Karpas-422 (cell line): Measurements from ENCODE around the gene B4GALT1. TPM values are rescaled to one million over a fixed set of nuclear protein-coding genes. Genes with fewer than 3 reads are reported as not detected.

Source experiments
- DNase-seq: peaks from one replicate; pipeline ENCODE4 v3.0.0-alpha.2; 2015
- H2AFZ ChIP-seq: fragments of 200-600 bp; sonication (generic); 2 replicates; pipeline ENCODE4 v1.6.1; 2014; ENCODE audit warnings: antibody characterized with exemption, low read length, mixed read lengths
- H3K27ac ChIP-seq: fragments of 200-600 bp; sonication (generic); 2 replicates; pipeline ENCODE4 v1.5.1; 2014; ENCODE audit warnings: mild to moderate bottlenecking, low read length, moderate library complexity
- H3K27me3 ChIP-seq: fragments of 200-600 bp; sonication (generic); 2 replicates; pipeline ENCODE4 v1.6.1; 2014; ENCODE audit warnings: low read length, mixed read lengths
- H3K36me3 ChIP-seq: fragments of 200-600 bp; sonication (generic); 2 replicates; pipeline ENCODE4 v1.6.1; 2014; ENCODE audit warnings: low read length, mixed read lengths; ENCODE audit not compliant: insufficient read depth
- H3K4me1 ChIP-seq: fragments of 200-600 bp; sonication (generic); 2 replicates; pipeline ENCODE4 v1.6.1; 2014; ENCODE audit warnings: mild to moderate bottlenecking, low read length, mixed read lengths
- H3K4me2 ChIP-seq: fragments of 200-600 bp; sonication (generic); 2 replicates; pipeline ENCODE4 v1.6.1; 2014; ENCODE audit warnings: low read length, low read depth, mild to moderate bottlenecking; ENCODE audit not compliant: poor library complexity, severe bottlenecking
- H3K4me3 ChIP-seq: fragments of 200-600 bp; sonication (generic); 2 replicates; pipeline ENCODE4 v1.5.1; 2014; ENCODE audit warnings: mild to moderate bottlenecking, antibody characterized with exemption, low read length, mixed read lengths
- H3K79me2 ChIP-seq: fragments of 200-600 bp; sonication (generic); 2 replicates; pipeline ENCODE4 v1.6.1; 2014; ENCODE audit warnings: mild to moderate bottlenecking, low read length, mixed read lengths
- H3K9ac ChIP-seq: fragments of 200-600 bp; sonication (generic); 2 replicates; pipeline ENCODE4 v1.6.0; 2014; ENCODE audit warnings: low read length
- H3K9me2 ChIP-seq: fragments of 200-600 bp; sonication (generic), shearing (Covaris generic); replicated peaks from 2 replicates; pipeline ENCODE4 v1.6.0; 2014; ENCODE audit warnings: mild to moderate bottlenecking, low read length, moderate library complexity; ENCODE audit not compliant: insufficient read depth
- H3K9me3 ChIP-seq: fragments of 300-700, 200-600 bp; sonication (generic); 2 replicates; pipeline ENCODE4 v1.6.1; 2014; ENCODE audit warnings: low read length, mixed read lengths
- H4K20me1 ChIP-seq: fragments of 200-600 bp; sonication (generic); 2 replicates; pipeline ENCODE4 v1.6.1; 2014; ENCODE audit warnings: mild to moderate bottlenecking, antibody characterized with exemption, low read length, low read depth; ENCODE audit not compliant: insufficient read depth
- total RNA-seq: library from RNA; depleted of rRNA; stranded (reverse); fragments of >200 nt; shearing (Covaris generic); gene quantifications from 2 replicates; pipeline ENCODE4 v1.2.3, GENCODE V29; 2014; ENCODE audit warnings: low replicate concordance

The B4GALT1 gene
- total RNA-seq, 1 experiment from 2014 or later, result 6.9 TPM

DNA sequence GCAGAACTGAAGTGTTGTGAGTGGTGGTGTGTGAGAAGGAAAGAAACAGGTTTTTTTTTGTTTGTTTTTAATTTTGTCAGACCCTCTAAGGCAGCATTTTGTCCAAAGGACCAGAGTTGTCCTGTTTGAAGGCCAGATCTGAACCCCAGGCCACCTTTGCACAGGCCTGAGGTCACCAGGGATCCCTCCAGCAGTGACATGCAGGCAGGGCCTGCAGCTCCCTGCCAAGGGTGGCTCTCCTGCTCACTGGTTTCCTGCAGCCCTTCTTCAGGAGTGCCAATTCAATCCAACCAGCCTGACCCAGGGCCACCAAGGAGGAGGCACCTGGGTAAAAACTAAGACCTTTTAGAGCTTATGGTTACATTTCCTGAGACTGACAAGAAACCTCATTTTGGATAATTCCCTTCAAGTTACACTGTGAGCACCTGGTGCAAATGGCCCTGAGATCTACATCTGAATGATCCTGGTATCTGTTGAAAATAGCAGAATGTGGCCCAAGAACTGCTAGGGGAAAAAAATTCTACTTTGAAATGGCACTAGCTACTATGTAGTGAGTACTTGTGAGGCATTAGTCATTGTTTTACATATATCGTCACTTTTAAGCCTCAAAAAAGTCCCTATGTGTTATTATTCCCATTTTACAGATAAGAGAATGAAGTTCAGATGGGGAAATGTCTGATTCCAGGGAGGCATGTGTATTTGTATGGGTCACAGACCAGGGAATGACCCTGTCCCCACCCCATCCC lies 57.1 kb downstream of the B4GALT1 start:
- H3K4me3 ChIP-seq, result no peak overlapping the region
- no peaks in the 10 kb centered on the region for H3K36me3 ChIP-seq
- no peaks in the 10 kb centered on the region for H3K27me3 ChIP-seq
- no peaks in the 10 kb centered on the region for H3K79me2 ChIP-seq
- DNase-seq, result peak; percentile 37
- H3K9me2 ChIP-seq, result no peaks in the 10 kb centered on the region
- H3K4me1 ChIP-seq, result peaks cover 12% of the 10 kb centered on the region
- no peak overlapping the region for H3K4me2 ChIP-seq
- H3K9me3 ChIP-seq, result no peaks in the 10 kb centered on the region
- H3K27ac ChIP-seq, result no peak overlapping the region
- no peaks in the 10 kb centered on the region for H4K20me1 ChIP-seq
- H2AFZ ChIP-seq, result no peak overlapping the region
- no peak overlapping the region for H3K9ac ChIP-seq

- Histone ChIP-seq H4K20me1 (no peaks in the 10 kb centered on the region), H3K9me3 (no peaks in the 10 kb centered on the region), H3K4me2 (no peak overlapping the region), H3K9me2 (no peaks in the 10 kb centered on the region), H3K27me3 (no peaks in the 10 kb centered on the region), H2AFZ (no peak overlapping the region), H3K79me2 (no peaks in the 10 kb centered on the region), H3K9ac (no peak overlapping the region), H3K36me3 (no peaks in the 10 kb centered on the region), H3K4me1 (peaks cover 12% of the 10 kb centered on the region), H3K27ac (no peak overlapping the region), H3K4me3 (no peak overlapping the region)
- DNase-seq, result peak; percentile 33
These were observed 58.0 kb downstream of the B4GALT1 start for GRCh38 chr9:33109097-33109496.

DNA sequence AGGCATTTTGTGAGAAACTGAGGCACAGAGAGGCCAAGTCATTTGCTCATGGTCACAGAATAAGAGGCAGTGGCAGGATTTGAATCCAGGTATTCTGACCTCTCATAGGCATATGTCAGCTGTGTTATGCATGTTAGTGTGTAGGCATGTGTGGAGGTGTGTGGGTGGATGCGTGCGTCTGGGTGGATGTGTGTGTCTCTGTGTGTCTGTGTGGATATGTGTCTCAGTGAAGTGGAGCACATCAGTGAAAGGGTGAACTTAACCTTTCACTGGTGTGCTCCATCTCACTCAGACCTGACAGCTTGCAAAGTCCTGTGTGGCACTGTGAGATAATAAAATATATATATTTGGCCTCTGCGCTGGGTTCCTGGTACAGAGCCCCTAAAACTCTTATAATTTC lies 58.7 kb downstream of the B4GALT1 start:
- no peak overlapping the region for H2AFZ ChIP-seq
- no peak overlapping the region for H3K9ac ChIP-seq
- H3K4me3 ChIP-seq, result no peak overlapping the region
- H4K20me1 ChIP-seq, result no peaks in the 10 kb centered on the region
- H3K36me3 ChIP-seq, result no peaks in the 10 kb centered on the region
- no peaks in the 10 kb centered on the region for H3K9me3 ChIP-seq
- H3K9me2 ChIP-seq, result no peaks in the 10 kb centered on the region
- DNase-seq, result no peak
- no peak overlapping the region for H3K4me2 ChIP-seq
- no peaks in the 10 kb centered on the region for H3K27me3 ChIP-seq
- no peaks in the 10 kb centered on the region for H3K79me2 ChIP-seq
- H3K27ac ChIP-seq, result no peak overlapping the region
- H3K4me1 ChIP-seq, result peaks cover 12% of the 10 kb centered on the region

DNA sequence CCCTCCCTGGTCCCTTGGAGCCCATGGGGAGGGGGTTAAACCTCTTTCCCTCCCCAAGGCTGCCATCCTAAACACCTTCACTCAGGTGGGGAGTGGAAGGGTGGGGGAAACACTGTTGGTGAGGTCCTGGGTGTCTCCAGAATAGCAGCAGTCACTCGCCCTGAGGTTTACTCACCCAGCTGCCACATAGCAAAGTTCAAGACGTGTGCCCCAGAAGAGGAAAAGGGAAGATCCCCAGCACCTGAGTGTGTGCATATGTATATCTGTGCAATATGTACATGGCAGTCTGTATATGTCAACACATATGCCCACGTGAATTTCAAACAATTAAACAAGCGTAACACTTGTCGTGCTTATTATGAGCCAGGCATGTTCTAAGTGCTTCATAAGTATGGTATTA lies 59.4 kb downstream of the B4GALT1 start:
- Histone ChIP-seq H2AFZ (no peak overlapping the region), H3K9me3 (no peaks in the 10 kb centered on the region), H3K79me2 (no peaks in the 10 kb centered on the region), H3K27ac (no peak overlapping the region), H3K4me2 (no peak overlapping the region), H3K36me3 (no peaks in the 10 kb centered on the region), H3K9ac (no peak overlapping the region), H3K27me3 (no peaks in the 10 kb centered on the region), H3K9me2 (no peaks in the 10 kb centered on the region), H3K4me3 (no peak overlapping the region), H4K20me1 (no peaks in the 10 kb centered on the region), H3K4me1 (peaks cover 12% of the 10 kb centered on the region)
- no peak for DNase-seq

- H3K79me2 ChIP-seq, result no peaks in the 10 kb centered on the region
- no peak overlapping the region for H3K9ac ChIP-seq
- DNase-seq, result no peak
- H3K9me3 ChIP-seq, result no peaks in the 10 kb centered on the region
- H3K4me3 ChIP-seq, result no peak overlapping the region
- H3K36me3 ChIP-seq, result no peaks in the 10 kb centered on the region
- no peaks in the 10 kb centered on the region for H3K9me2 ChIP-seq
- no peaks in the 10 kb centered on the region for H3K27me3 ChIP-seq
- H3K27ac ChIP-seq, result no peak overlapping the region
- no peak overlapping the region for H2AFZ ChIP-seq
- peaks cover 12% of the 10 kb centered on the region for H3K4me1 ChIP-seq
- no peaks in the 10 kb centered on the region for H4K20me1 ChIP-seq
- no peak overlapping the region for H3K4me2 ChIP-seq
These were observed 60.1 kb downstream of the B4GALT1 start for GRCh38 chr9:33106827-33107621.

DNA sequence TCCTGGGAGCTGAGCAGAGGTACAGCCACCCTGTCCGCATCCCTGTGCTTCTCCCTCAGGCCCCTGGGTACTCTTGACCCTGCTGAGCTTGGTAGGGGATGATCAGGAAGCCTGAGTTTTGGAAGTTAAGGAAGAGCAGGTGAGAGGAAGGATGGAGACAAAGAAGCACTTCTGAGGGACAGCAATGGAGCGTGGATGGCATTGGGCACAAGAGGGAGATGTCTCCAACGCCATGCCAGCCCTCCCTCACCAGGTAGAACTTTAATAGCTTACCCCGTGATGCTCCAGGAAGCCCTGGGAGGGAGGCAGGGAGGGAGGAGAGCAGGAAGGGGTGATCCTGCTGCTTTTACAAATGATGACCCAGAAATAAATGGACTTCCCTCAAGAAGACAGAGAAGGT lies 60.8 kb downstream of the B4GALT1 start:
- no peaks in the 10 kb centered on the region for H3K27me3 ChIP-seq
- no peak overlapping the region for H3K9ac ChIP-seq
- H2AFZ ChIP-seq, result no peak overlapping the region
- H3K9me3 ChIP-seq, result no peaks in the 10 kb centered on the region
- no peaks in the 10 kb centered on the region for H3K36me3 ChIP-seq
- H3K4me1 ChIP-seq, result peaks cover 12% of the 10 kb centered on the region
- H3K27ac ChIP-seq, result no peak overlapping the region
- no peak overlapping the region for H3K4me3 ChIP-seq
- no peaks in the 10 kb centered on the region for H3K79me2 ChIP-seq
- DNase-seq, result no peak
- H3K4me2 ChIP-seq, result no peak overlapping the region
- no peaks in the 10 kb centered on the region for H4K20me1 ChIP-seq
- no peaks in the 10 kb centered on the region for H3K9me2 ChIP-seq

DNA sequence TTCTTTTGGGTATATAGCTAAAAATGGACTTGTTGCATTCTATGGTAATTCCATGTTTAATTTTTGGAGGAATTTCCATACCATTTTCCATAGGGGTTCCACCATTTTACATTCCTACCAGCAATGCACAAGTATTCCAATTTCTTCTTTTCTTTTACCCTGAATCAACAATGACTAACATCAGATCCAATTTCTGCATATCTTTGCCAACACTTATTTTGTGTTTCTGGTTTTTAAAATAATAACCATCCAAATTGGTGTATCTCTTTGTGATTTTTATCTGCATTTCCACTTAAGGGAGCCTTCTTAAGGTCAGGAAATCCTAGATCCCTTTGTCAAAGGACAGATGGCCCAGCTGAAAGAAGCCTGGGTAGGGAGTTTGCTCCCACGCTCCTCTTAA lies 61.2 kb downstream of the B4GALT1 start:
- Histone ChIP-seq H3K4me2 (no peak overlapping the region), H3K27ac (no peak overlapping the region), H3K4me3 (no peak overlapping the region), H3K36me3 (no peaks in the 10 kb centered on the region), H2AFZ (no peak overlapping the region), H3K79me2 (no peaks in the 10 kb centered on the region), H4K20me1 (no peaks in the 10 kb centered on the region), H3K27me3 (no peaks in the 10 kb centered on the region), H3K4me1 (peaks cover 12% of the 10 kb centered on the region), H3K9me2 (no peaks in the 10 kb centered on the region), H3K9me3 (no peaks in the 10 kb centered on the region), H3K9ac (no peak overlapping the region)
- DNase-seq, result no peak

GRCh38 chr9:33105504-33105903 lies 61.6 kb downstream of the B4GALT1 start:
- H3K9ac ChIP-seq, result no peak overlapping the region
- peaks cover 12% of the 10 kb centered on the region for H3K4me1 ChIP-seq
- H4K20me1 ChIP-seq, result no peaks in the 10 kb centered on the region
- H2AFZ ChIP-seq, result no peak overlapping the region
- H3K9me2 ChIP-seq, result no peaks in the 10 kb centered on the region
- no peaks in the 10 kb centered on the region for H3K36me3 ChIP-seq
- no peaks in the 10 kb centered on the region for H3K9me3 ChIP-seq
- no peaks in the 10 kb centered on the region for H3K27me3 ChIP-seq
- H3K79me2 ChIP-seq, result no peaks in the 10 kb centered on the region
- no peak for DNase-seq
- no peak overlapping the region for H3K27ac ChIP-seq
- no peak overlapping the region for H3K4me3 ChIP-seq
- no peak overlapping the region for H3K4me2 ChIP-seq
